Urinary bladder (tissue), 4 donors: ENCODE measurements around the gene IL1RAP. TPM values are rescaled to one million over a fixed set of nuclear protein-coding genes. Genes with fewer than 3 reads are reported as not detected.

Source experiments
- DNase-seq: peaks from one replicate; pipeline ENCODE4 v3.0.0-alpha.2; 2015; ENCODE audit errors: extremely low spot score
- H3K27ac ChIP-seq: one replicate; pipeline ENCODE4 v1.5.1; 2013; ENCODE audit warnings: low read depth, mild to moderate bottlenecking, moderate library complexity
- H3K36me3 ChIP-seq: one replicate; pipeline ENCODE4 v1.6.1; 2013; ENCODE audit warnings: mild to moderate bottlenecking, moderate library complexity; ENCODE audit not compliant: insufficient read depth
- H3K4me1 ChIP-seq: one replicate; pipeline ENCODE4 v1.6.1; 2013; ENCODE audit warnings: mild to moderate bottlenecking, moderate library complexity; ENCODE audit not compliant: insufficient read depth
- H3K4me3 ChIP-seq: one replicate; pipeline ENCODE4 v1.5.1; 2013; ENCODE audit warnings: low read depth, low read length
- WGBS: extraction: QIAGEN DNeasy Blood & Tissue Kit; methylation state at CpG from one replicate; pipeline ENCODE4 v1.1.7; 2013; 5-methylcytosine and 5-hydroxymethylcytosine counted together
- polyA plus RNA-seq: library from polyadenylated mRNA; stranded (reverse); fragments of 200-250 nt; gene quantifications from one replicate; pipeline ENCODE4 v1.2.3, GENCODE V29; 2013
- total RNA-seq: library from RNA; depleted of rRNA; stranded (reverse); fragments of >200 nt; gene quantifications from one replicate; pipeline ENCODE4 v1.2.3, GENCODE V29; 2014
- donor health status: healthy with polysubstance abuse.
- donor health status: healthy.

Gene IL1RAP
- total and polyA plus RNA-seq, 2 donors = 5.6 to 21.7 TPM

- Histone ChIP-seq H3K4me1 (no peaks in the 10 kb centered on the region), H3K4me3 (no peak overlapping the region), H3K36me3 (peaks cover 2% of the 10 kb centered on the region), H3K27ac (no peak overlapping the region)
- 84% methylated on average over 3 of the region's 3 CpGs for WGBS
- DNase-seq = no peak
Measured at GRCh38 chr3:190621927-190622326, 108.0 kb downstream of the IL1RAP start.

- DNase-seq = no peak
- WGBS = 37% methylated on average over 5 of the region's 5 CpGs
- peaks cover 2% of the 10 kb centered on the region for H3K36me3 ChIP-seq
- H3K4me3 ChIP-seq = no peak overlapping the region
- H3K4me1 ChIP-seq = no peaks in the 10 kb centered on the region
- no peak overlapping the region for H3K27ac ChIP-seq
Measured at GRCh38 chr3:190624282-190624681, 110.4 kb downstream of the IL1RAP start.

GRCh38 chr3:190626951-190627620, 113.2 kb downstream of the IL1RAP start:
- Histone ChIP-seq H3K4me1 (no peaks in the 10 kb centered on the region), H3K27ac (no peak overlapping the region), H3K4me3 (no peak overlapping the region), H3K36me3 (peaks cover 2% of the 10 kb centered on the region)
- DNase-seq = no peak
- 82% methylated on average over 7 of the region's 7 CpGs for WGBS

- Histone ChIP-seq H3K36me3 (no peaks in the 10 kb centered on the region), H3K4me1 (no peaks in the 10 kb centered on the region), H3K4me3 (no peak overlapping the region), H3K27ac (no peak overlapping the region)
- WGBS = 98% methylated on average over 4 of the region's 4 CpGs
- DNase-seq = no peak
Measured at GRCh38 chr3:190629088-190629487, 115.2 kb downstream of the IL1RAP start.

- H3K27ac ChIP-seq = no peak overlapping the region
- no peak for DNase-seq
- WGBS = 87% methylated on average over 2 of the region's 2 CpGs
- H3K36me3 ChIP-seq = no peaks in the 10 kb centered on the region
- no peak overlapping the region for H3K4me3 ChIP-seq
- no peaks in the 10 kb centered on the region for H3K4me1 ChIP-seq
Measured at GRCh38 chr3:190631295-190631694, 117.4 kb downstream of the IL1RAP start.

GRCh38 chr3:190641564-190641963, 127.7 kb downstream of the IL1RAP start:
- no peak overlapping the region for H3K4me3 ChIP-seq
- H3K4me1 ChIP-seq = no peaks in the 10 kb centered on the region
- WGBS = 82% methylated on average over 3 of the region's 3 CpGs
- H3K36me3 ChIP-seq = no peaks in the 10 kb centered on the region
- H3K27ac ChIP-seq = no peak overlapping the region
- DNase-seq = no peak

- WGBS = 79% methylated on average over 6 of the region's 6 CpGs
Measured at GRCh38 chr3:190642016-190642415, 128.1 kb downstream of the IL1RAP start.

GRCh38 chr3:190644035-190644434, 130.2 kb downstream of the IL1RAP start:
- no peak for DNase-seq
- Histone ChIP-seq H3K36me3 (no peaks in the 10 kb centered on the region), H3K27ac (no peak overlapping the region), H3K4me1 (no peaks in the 10 kb centered on the region), H3K4me3 (no peak overlapping the region)
- WGBS = 91% methylated on average over 2 of the region's 2 CpGs

More at GRCh38 chr3:190642016-190642415, 128.1 kb downstream of the IL1RAP start:
- H3K36me3 ChIP-seq = no peaks in the 10 kb centered on the region
- no peak for DNase-seq
- no peak overlapping the region for H3K27ac ChIP-seq
- H3K4me3 ChIP-seq = no peak overlapping the region
- no peaks in the 10 kb centered on the region for H3K4me1 ChIP-seq

- Histone ChIP-seq H3K4me3 (no peak overlapping the region), H3K27ac (no peak overlapping the region), H3K4me1 (no peaks in the 10 kb centered on the region), H3K36me3 (no peaks in the 10 kb centered on the region)
- 82% methylated on average over 5 of the region's 5 CpGs for WGBS
- no peak for DNase-seq
Measured at GRCh38 chr3:190644766-190645165, 130.9 kb downstream of the IL1RAP start.

GRCh38 chr3:190645932-190646460, 132.1 kb downstream of the IL1RAP start:
- 52% methylated on average over 4 of the region's 4 CpGs for WGBS

GRCh38 chr3:190646996-190647395, 133.1 kb downstream of the IL1RAP start:
- no peak overlapping the region for H3K4me3 ChIP-seq
- WGBS = 90% methylated on average over 2 of the region's 2 CpGs
- no peaks in the 10 kb centered on the region for H3K4me1 ChIP-seq
- DNase-seq = no peak
- no peaks in the 10 kb centered on the region for H3K36me3 ChIP-seq
- H3K27ac ChIP-seq = no peak overlapping the region

More at GRCh38 chr3:190645932-190646460, 132.1 kb downstream of the IL1RAP start:
- Histone ChIP-seq H3K4me1 (no peaks in the 10 kb centered on the region), H3K4me3 (no peak overlapping the region), H3K36me3 (no peaks in the 10 kb centered on the region), H3K27ac (no peak overlapping the region)
- DNase-seq = no peak

- DNase-seq = no peak
- Histone ChIP-seq H3K4me3 (no peak overlapping the region), H3K27ac (no peak overlapping the region), H3K36me3 (no peaks in the 10 kb centered on the region), H3K4me1 (no peaks in the 10 kb centered on the region)
- WGBS = 86% methylated on average over 5 of the region's 5 CpGs
Measured at GRCh38 chr3:190655933-190656332, 142.0 kb downstream of the IL1RAP start.

GRCh38 chr3:190658106-190658505, 144.2 kb downstream of the IL1RAP start:
- no peak overlapping the region for H3K4me3 ChIP-seq
- DNase-seq = no peak
- no peaks in the 10 kb centered on the region for H3K36me3 ChIP-seq
- WGBS = 87% methylated on average over 1 of the region's 1 CpG
- H3K27ac ChIP-seq = no peak overlapping the region
- no peaks in the 10 kb centered on the region for H3K4me1 ChIP-seq

GRCh38 chr3:190666821-190667220, 152.9 kb downstream of the IL1RAP start:
- WGBS = 65% methylated on average over 2 of the region's 2 CpGs
- DNase-seq = no peak
- Histone ChIP-seq H3K36me3 (no peaks in the 10 kb centered on the region), H3K27ac (no peak overlapping the region), H3K4me3 (no peak overlapping the region), H3K4me1 (no peaks in the 10 kb centered on the region)
